ENCODE measurements around the gene KCNQ1. TPM values are rescaled to one million over a fixed set of nuclear protein-coding genes. Genes with fewer than 3 reads are reported as not detected.

KCNQ1 gene
- total and polyA plus RNA-seq, 8 donors = 7.1 to 37.7 (median 9.9) TPM

GRCh38 chr11:2535673-2536439 lies 91.0 kb downstream of the KCNQ1 start:
- Histone ChIP-seq H3K4me3 (no peak overlapping the region), H3K27me3 (no peaks in the 10 kb centered on the region), H3K27ac (no peak overlapping the region), H3K4me1 (peaks cover 7 to 23% of the 10 kb centered on the region in 2 donors), H3K9me3 (no peaks in the 10 kb centered on the region), H3K36me3 (no peaks in the 10 kb centered on the region)
- intact Hi-C loops (cut with DNase I) = no loop called here
- DNase-seq = peak in 2 of 4 donors; percentile 32 to 79
- ATAC-seq = no peak
- no peak for TF ChIP-seq CTCF (IDR thresholded peaks at IDR 0.05)

- Histone ChIP-seq H3K4me1 (peaks cover 7 to 23% of the 10 kb centered on the region in 2 donors), H3K9me3 (no peaks in the 10 kb centered on the region), H3K36me3 (no peaks in the 10 kb centered on the region), H3K4me3 (no peak overlapping the region), H3K27ac (no peak overlapping the region), H3K27me3 (no peaks in the 10 kb centered on the region)
- ATAC-seq (no peak), DNase-seq (peak in 2 of 4 donors; percentile 24 to 67)
- no peak for TF ChIP-seq CTCF (IDR thresholded peaks at IDR 0.05)
- intact Hi-C loops (cut with DNase I) = no loop called here
These were observed 91.7 kb downstream of the KCNQ1 start for GRCh38 chr11:2536440-2536989.

- no peak overlapping the region for H3K27ac ChIP-seq
- DNase-seq = no peak
- TF ChIP-seq CTCF (IDR thresholded peaks at IDR 0.05) = no peak
- no peaks in the 10 kb centered on the region for H3K36me3 ChIP-seq
- peaks cover 7 to 23% of the 10 kb centered on the region in 2 donors for H3K4me1 ChIP-seq
- no peak overlapping the region for H3K4me3 ChIP-seq
- ATAC-seq = no peak
- no peaks in the 10 kb centered on the region for H3K9me3 ChIP-seq
- H3K27me3 ChIP-seq = no peaks in the 10 kb centered on the region
- intact Hi-C loops (cut with DNase I) = no loop called here
These were observed 92.3 kb downstream of the KCNQ1 start for GRCh38 chr11:2537010-2537705.

GRCh38 chr11:2537896-2538724 lies 93.3 kb downstream of the KCNQ1 start:
- intact Hi-C loops (cut with DNase I) = no loop called here
- Histone ChIP-seq H3K9me3 (no peaks in the 10 kb centered on the region), H3K27me3 (no peaks in the 10 kb centered on the region), H3K36me3 (no peaks in the 10 kb centered on the region), H3K4me1 (peaks cover 4 to 15% of the 10 kb centered on the region in 2 donors), H3K4me3 (no peak overlapping the region), H3K27ac (no peak overlapping the region)
- DNase-seq = peak in 1 of 4 donors; percentile 18
- no peak for ATAC-seq
- no peak for TF ChIP-seq CTCF (IDR thresholded peaks at IDR 0.05)
